Activated CD8-positive, alpha-beta memory T cell treated with anti-CD3 and anti-CD28 coated beads, Interleukin-2, amount 50 U/mL, for 1 hour (primary cell): ENCODE measurements around the gene SRMS.
"Not testable (repeated sequence)": the region's sequence is repeated elsewhere in the genome, so short reads cannot be mapped to it uniquely, and the experiment has no call there.

Experiments used
- DNase-seq: peaks from one replicate; pipeline ENCODE4 v3.0.0-alpha.2; 2020; ENCODE audit errors: extremely low read depth

Gene SRMS

DNA sequence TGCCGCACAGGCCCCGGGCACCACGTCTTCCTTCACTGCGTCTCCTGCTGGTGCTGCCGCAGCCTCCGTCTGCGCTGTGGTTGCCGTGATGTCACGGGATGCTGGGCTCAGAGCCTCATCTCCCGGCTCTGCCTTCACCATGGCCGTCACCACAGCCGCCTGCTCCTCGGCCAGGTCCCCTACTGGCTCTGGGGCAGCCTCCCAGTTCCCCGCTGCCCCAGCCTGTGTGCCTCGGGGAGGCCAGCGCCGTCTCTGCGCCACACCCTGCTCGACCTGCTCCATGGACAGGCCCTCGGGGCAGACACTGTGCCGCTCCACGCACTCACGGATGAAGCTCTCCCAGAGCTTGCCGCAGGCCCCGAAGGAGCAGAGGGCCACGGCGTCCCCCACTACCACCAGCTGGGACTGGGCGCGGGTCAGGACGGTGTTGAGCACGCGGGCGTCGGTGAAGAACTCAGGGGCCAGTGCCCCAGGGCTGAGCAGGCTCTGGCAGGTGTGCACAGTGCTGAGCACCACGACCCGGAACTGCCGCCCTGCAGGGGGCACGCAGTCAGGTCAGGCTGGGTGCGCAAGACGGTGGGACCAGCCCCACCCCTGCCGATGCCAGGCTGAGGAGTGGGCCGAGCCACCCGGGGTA is 18.3 kb upstream of the SRMS start:
- no peak for DNase-seq

DNA sequence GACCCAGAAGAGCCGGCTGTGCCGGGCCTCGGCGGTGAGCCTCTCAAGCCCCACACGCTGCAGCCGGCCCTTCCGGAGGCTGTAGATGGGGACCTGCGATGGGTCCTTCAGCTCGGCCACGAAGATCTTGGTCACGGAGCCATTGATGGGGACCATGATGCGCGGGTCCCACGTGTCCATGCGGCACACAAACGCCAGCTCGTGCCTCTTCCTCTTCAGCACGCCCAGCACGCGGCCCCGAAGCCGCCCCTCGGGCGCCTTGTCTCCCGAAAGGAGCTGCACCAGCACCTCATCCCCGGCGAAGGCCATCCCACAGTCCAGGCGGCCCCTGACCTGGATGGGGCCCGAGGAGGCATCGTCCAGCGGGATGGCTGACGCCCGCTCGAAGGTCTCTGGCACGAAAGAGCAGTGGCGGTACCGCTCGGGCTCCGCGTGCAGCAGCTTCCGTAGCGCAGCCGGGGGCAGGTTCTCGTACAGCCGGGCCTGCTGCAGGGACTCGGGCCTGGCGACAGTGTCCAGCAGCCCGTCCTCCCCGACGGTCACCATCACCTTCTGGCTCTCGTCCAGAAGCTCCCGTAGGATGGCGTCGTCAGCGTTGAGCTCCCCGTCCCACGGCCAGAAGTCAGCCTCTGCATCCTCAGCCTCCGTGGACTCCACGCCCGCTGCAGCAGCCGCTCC is 17.6 kb upstream of the SRMS start:
- DNase-seq: no peak

DNA sequence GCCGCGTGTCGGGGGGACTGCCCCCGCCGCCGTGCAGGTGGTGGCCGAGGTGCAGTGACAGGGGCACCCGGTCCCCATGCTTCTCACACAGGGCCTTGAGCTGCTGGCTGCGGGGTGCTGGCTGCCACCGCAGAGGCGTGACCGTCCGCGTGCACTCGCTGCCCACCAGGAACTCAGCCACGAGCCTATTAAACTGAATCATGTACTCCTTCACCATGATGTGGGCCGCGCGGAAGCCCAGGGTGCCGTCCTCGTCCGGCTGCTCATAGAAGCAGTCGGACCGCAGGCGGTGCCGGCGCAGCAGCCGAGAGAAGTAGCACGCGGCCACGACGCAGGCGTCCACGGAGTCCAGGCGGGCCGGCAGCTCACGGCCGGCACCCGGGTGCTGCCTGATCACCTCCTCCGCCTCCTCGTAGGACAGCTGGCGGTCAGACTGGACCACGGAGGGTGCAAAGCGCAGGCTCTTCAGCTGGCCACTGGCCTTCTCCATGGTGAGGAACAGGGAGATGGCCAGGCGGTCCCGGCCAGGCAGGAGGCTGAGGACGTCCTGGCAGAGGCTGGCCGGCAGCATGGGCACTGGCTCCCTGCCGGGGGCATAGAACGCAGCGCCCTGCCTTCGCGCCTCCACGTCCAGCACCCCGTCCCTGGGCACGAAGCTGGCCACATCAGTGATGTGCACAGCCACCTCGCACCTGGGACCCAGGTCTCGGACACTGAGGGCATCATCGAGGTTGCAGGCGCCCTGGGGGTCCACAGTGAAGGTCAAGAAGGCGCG is 16.7 kb upstream of the SRMS start:
- no peak for DNase-seq

DNA sequence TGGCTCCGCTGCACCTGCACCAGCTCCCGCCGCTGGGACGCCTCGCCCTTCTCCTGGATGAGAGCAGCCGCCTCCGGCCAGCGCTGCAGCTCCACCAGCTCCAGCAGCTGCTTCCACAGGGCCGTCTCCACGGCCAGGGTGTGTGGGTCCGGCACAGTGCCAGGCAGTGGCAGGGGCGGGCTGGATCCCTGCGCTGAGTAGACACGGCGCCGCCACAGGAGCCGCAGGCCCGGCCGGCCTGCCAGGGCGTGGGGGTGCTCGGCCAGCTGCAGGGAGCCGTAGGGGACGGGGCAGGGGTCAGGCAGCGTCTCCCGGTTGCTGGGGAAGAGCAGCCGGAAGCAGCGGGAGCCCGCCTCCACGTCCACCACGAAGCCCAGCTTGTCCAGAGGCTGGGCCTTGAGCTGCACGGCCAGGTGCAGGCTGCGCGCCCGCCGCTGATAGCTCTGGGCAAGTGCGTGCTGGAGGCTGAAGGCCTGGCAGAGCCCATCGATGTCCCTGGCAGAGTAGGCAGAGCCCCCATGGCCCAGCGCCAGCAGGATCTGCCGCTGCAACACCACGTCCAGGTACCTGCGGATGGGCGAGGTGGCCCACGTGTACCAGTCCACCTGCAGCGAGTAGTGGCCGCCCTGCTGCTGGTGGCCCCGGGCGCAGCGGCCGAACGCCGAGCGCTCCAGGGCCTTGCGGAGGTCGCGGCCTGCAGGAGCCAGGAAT is 15.8 kb upstream of the SRMS start:
- no peak for DNase-seq

DNA sequence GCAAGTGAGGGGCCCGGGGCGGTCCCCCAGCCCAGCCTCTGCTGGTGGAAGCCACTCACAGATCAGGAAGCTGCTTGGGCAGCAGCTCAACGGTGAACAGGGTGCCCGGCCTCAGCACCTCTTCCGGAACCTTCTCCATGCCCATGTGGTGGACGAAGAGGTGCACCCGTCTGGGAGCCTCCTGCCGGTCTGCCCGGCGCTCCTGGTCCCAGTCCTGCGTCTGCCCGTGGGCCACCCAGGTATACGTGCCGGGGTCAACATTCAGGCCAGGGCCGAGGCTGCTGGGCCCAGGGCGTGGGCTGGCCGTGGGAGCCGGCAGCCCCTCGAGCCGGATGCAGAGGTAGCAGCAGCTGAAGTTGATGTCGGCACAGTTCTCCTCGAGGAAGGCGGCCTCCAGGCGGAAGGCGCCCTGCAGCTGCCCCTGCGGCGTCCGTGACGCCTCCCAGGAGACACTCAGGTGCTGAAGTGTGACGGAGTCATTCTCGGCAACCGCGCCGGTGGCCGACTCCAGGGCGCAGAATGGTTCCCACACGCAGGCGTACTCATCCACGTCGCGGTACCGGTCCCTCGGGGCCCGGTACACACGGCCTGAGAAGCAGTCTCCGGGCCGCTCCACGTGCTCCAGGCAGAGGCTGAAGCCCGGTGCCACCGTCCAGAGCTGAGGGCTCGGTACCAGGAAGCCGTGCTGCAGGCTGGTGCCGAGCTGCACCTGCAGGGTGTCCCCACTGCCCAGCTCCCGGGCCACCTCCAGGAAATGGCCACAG is 15.1 kb upstream of the SRMS start:
- DNase-seq: no peak

DNA sequence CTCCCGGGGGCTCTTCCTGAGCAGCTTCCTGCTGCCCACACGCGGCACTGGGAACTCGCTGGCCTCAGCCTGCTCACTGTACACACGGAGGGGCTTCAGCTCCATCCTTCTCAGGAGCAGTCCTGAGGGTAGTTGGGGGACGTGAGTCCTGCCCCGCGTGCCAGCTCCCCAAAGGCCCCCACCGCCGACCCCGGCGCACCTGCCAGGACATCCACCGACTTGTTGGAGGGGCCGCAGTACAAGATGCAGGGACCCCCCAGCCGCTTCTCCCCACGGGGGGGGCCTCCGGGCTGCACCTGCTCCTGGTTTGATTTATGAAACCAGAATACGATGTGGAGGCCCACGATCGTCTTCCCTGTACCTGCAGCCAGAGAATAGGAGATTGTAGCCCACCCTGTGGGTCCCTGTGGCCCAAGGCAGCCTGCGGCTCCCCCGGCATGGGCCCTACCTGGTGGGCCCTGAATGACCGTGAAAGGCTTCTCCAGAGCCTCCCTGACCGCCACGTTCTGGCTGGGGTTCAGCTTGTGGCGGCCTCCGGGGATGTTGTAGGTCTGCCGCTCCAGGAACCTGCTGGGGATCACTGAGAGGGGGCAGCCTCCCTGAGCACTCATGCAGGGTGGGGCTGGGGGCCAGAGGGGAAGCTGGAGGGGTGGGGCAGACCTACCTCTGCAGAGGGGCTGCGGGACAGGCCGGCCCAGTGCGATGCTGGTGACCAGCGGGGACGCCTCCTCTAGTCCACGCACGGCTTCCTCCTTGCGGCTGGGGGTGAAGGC is 14.3 kb upstream of the SRMS start:
- DNase-seq: no peak

DNA sequence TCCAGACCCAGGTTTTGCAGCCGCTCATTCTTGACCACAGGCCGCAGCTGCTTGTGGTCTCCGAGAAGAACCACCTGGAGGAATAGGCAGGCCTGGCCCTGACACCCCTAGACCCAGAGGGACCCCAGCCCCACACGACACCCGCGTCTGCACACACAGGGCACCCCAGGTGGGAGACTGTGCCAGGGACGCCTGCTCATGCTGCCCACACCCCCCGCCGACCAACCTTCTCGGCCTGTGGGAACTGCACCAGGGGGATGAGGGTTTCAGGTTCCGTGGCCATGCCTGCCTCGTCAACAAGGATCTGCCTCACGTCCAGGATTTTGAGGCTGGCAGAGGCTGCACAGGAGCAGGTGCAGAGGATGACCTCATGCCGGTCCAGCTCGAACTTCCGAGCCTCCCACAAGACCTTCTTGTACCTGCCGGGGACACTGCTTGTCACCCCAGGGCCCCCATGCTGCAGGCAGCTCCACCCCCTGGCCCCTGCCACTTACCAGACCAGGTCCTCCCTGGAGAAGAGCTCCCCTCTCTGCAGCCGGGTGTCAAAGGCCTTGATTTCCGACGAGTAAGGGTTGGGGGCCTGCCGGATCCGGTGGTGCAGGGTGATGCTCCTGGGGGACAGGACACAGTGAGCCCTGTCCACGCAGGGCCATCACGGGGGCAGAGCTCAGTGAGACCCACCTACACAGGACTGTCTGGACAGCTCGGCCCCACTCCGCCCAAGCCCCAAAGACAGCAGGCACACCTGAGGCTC is 13.5 kb upstream of the SRMS start:
- DNase-seq: no peak

DNA sequence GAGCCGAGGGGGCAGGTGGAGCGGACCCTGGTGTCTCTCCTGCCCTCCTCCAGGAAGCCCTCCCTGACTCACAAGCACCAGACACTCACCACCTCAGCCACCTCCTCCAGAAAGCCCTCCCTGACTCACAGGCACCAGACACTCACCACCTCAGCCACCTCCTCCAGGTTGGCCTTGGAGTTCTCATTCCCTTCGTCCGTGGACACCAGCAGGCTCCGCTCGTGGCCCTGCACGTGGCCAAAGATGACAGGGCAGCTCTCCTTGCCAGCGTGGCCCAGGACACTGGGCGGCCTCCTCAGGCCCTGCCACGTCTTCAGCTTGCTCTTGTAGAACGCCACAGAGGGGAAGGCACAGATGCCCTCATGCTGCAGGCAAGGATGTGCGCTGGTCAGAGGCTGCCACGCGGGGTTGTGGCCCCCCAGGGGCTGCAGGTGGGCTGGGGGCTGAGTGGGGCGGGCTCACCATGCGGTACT is 12.8 kb upstream of the SRMS start:
- no peak for DNase-seq

DNA sequence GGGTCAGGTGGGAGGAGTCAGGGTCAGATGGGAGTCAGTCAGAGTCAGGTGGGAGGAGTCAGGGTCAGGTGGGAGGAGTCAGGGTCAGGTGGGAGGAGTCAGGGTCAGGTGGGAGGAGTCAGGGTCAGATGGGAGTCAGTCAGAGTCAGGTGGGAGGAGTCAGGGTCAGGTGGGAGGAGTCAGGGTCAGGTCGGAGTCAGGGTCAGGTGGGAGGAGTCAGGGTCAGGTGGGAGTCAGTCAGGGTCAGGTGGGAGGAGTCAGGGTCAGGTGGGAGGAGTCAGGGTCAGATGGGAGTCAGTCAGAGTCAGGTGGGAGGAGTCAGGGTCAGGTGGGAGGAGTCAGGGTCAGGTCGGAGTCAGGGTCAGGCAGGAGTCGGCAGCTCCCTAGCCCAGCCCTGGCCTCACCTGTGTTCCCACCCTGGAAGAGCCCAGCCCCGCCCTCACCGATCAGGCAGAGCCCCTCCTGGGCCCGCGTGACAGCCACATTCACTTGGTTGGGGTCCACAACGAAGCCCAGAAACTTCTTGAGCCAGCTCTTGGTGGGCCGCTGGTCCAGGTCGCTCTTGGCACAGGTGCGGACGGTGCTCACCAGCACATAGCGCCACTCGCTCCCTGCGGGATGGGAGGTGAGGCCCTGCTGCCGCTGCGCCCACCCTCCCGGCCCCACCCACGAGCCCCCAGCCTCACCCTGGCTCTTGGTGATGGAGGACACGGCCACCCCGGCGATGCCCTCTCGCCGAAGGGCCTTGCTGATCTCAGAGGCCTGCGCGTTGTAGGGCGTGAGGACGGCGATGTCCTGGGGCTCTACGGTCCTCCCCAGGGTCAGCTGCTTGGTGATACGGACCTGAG is 12.2 kb upstream of the SRMS start:
- DNase-seq: not testable (repeated sequence)

DNA sequence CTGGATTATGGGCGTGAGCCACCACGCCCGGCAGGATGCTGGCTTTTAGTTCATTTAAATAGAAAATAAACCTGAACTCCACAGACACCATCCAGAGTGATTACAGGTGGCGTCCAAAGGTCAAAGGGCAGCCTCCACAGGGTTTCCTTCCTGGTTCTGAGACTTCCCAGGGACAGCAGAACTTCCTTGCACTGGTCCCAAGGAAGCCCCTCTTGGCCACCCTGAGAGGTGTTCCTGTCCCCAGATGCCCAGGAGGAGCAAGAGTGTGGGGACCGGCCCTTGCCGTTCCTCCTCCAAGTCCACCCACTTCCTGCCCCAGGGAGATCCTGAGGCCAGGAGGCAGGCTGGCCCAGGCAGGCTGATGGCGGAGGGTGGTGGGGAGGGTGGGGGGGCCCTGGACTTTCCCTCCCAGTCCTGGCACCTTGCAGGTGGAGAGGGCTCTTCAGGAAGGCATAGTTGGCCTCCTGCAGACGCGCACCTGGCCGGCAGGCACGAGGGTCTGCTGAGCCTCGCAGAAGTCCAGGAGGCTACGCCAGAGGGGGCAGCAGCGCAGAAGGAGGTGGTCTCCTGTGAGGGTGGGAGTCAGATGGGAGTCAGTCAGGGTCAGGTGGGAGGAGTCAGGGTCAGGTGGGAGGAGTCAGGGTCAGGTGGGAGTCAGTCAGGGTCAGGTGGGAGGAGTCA is 11.4 kb upstream of the SRMS start:
- no peak for DNase-seq

DNA sequence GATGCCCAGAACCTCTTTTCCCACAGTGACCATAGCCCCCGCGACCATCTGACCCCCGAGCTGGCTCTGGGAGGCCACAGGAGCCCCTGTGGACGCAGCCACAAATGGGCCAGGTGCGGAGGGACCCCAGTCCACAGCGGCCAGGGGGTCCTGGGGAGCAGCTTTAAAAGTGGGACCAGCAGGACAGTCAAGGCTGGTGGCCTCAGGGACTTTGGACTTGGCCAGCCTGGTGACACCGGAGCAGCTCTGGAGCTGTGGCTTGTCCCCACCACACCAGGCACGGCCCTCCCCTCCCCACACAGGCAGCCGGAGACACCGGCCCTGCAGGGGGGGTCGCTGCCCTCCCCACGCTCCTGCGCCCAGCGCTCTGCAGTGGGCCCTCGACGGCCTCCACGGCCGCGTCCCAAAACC is 9.9 kb upstream of the SRMS start:
- DNase-seq: no peak

DNA sequence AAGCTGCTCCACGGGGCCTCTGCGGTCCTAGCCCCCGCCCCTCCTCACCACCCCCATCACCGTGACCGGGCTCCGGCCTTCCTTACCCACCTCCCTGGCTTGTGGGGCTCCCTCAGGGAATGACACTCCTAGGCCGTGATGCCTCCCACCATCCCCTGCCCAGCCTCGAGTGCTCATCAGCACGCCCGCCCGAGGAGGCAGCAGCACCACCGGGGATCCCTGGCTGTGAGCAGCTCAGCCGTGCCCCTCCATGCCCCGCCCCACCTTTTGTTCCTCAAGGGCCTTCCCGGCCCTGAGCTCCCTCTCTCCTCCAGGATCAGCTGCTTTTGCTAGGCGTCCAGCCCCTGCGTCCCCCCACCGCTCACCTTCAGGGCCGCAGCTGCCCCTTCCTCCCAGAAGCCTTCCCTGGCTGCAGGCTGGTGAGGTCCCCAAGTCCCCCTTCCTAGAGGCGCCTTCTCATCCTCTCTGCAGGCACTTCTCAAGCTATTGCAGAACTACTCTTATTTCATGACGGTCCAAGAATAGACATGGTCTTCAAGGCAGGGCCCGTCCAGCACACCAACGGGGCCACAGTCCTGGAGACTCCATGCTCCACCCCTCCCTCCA is 9.4 kb upstream of the SRMS start:
- DNase-seq: no peak

DNA sequence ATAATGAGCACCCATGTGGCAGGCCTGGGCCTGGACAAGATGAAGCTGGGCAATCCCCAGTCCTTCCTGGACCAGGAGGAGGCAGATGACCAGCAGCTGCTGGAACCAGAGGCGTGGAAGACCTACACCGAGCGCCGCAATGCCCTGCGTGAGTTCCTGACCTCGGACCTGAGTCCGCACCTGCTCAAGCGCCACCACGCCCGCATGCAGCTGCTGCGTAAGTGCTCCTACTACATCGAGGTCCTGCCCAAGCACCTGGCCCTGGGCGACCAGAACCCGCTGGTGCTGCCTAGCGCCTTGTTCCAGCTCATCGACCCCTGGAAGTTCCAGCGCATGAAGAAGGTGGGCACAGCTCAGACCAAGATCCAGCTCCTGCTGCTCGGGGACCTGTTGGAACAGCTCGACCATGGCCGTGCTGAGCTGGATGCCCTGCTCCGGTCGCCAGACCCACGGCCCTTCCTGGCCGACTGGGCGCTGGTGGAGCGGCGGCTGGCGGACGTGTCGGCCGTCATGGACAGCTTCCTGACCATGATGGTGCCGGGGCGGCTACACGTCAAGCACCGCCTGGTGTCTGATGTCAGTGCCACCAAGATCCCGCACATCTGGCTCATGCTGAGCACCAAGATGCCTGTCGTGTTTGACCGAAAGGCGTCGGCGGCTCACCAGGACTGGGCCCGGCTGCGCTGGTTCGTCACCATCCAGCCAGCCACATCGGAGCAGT is 8.3 kb upstream of the SRMS start:
- no peak for DNase-seq

DNA sequence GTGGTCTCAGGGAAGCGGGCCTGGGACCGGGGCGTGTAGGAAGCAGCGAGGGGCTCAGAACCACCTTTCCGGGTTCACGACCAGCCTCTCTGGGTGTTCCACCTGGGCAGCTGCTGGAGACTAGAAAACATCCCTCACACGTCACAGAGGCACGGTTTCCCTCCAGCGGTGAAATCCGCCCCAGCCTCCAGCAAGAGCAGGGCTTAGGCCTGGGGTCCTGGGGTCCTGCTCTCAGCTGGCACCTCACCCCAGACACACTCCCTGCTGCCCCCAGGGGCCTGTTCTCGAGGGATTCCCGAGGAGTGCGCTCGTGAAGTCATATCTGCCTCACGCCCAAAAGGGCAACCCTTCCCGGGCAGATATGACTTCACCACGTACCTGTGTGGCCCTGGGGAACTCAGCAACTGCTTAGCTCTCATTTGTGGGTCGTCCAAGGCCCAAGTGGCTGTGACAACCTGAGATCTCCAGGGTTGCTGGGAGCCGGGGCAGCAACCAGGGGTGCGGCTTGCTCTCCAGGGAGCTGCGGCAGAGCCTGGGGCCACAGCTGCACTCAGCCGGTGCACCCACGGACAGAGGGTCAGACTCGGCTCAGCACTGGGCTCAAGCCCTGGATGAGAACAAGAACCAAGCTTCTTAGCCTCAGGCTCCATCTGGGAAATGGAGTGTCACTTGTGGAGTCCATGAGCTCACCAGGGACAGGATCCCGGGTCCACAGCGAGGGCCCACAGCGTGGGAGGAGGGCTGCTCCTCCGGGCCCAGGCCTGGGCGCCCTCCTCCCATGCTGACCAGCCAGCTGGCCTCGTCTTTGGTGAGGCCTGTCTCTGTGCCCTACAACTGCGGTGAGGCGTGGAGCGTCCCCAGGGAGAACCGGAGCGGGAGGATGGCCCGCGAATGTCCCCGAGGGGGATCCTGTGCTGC is 7.1 kb upstream of the SRMS start:
- DNase-seq: no peak

DNA sequence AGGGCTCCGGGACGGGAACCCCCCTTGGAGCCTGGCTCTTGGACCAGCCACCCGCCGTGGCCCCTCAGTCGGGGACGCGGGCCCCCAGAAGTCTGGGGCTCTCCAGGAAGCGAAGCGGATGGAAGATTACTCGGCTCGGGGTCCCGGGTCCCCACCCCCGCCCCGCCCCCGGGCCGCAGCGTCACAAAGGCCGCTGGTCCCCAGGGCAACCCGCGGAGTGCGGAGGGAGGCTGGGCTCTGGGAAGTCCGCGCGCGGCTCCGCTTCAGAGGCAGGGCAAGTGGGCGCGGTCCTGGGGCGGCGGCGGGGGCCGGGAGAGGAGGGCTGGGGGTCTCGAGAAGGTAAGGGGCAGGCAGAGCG is 6.4 kb upstream of the SRMS start, which contains the start of gene FNDC11:
Gene FNDC11 (plus strand): TSS at position 227 of the 358 bp plus-strand sequence. CDS start 1,505 bp downstream, outside the sequence.
- no peak for DNase-seq

DNA sequence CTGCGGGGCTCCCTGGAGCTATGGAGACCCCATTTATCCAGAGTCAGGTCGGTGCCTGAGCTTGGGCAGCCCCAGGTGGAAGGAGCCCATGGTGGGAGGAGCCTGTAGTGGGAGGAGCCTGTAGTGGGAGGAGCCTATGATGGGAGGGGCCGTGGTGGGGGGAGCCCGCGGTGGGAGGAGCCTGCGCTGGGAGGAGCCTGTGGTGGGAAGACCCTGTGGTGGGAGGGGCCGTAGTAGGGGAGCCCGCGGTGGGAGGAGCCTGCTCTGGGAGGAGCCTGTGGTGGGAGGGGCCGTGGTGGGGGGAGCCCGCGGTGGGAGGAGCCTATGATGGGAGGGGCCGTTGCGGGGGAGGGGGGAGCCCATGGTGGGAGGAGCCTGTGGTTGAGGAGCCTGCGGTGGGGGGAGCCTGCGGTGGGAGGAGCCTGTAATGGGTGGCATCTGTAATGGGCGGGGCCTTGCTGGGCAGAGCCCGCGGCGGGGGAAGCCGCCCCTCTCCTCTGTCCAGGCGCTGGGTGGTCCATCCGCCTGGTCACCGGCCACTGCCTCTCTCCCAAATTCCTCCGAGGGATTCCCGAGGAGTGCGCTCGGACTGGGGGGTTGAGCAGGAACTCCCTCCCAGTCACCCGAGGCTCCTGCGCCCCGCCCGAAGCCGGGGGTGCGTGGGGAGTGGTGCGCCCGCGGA is 5.8 kb upstream of the SRMS start:
- peak; percentile 70 for DNase-seq
